T47D (cell line): ENCODE measurements around the gene MPV17L.
"Not testable (repeated sequence)": the region's sequence is repeated elsewhere in the genome, so short reads cannot be mapped to it uniquely, and the experiment has no call there.

Experiments used
- DNase-seq, 2 experiments: peaks; one replicate each; pipeline versions ENCODE4 v3.0.0 to v3.0.0-alpha.2; 2011 to 2012; ENCODE audit warnings: low read depth in 1 of 2, low spot score in 1 of 2
- JUND ChIP-seq: IDR thresholded peaks from 2 replicates; pipeline ENCODE4 v1.6.1; 2012; ENCODE audit warnings: low read depth
- in situ Hi-C: cut with HindIII; loops from 2 replicates; pipeline ENCODE4 v1.10.0; 2016; ENCODE audit warnings: low sequenced_read_pairs, low pct_unique_long_range_greater_than_20kb

The MPV17L gene

GRCh38 chr16:15445450-15445849, 49.9 kb downstream of the MPV17L start:
- TF ChIP-seq JUND, result no peak
- in situ Hi-C loops, result no loop called here
- no peak for DNase-seq

- DNase-seq, result no peak
- in situ Hi-C loops, result no loop called here
- TF ChIP-seq JUND, result no peak
Observed at GRCh38 chr16:15446901-15447300, 51.3 kb downstream of the MPV17L start.

GRCh38 chr16:15450624-15451023, 55.1 kb downstream of the MPV17L start:
- in situ Hi-C loops, result no loop called here
- no peak for TF ChIP-seq JUND
- no peak for DNase-seq

GRCh38 chr16:15451098-15451731, 55.7 kb downstream of the MPV17L start:
- no peak for DNase-seq
- no peak for TF ChIP-seq JUND
- in situ Hi-C loops, result no loop called here

GRCh38 chr16:15452246-15452855, 56.8 kb downstream of the MPV17L start:
- no peak for TF ChIP-seq JUND
- in situ Hi-C loops, result no loop called here
- DNase-seq, result no peak

GRCh38 chr16:15453296-15453695, 57.7 kb downstream of the MPV17L start:
- in situ Hi-C loops, DNase-seq: not testable (repeated sequence)

GRCh38 chr16:15454933-15455332, 59.4 kb downstream of the MPV17L start:
- DNase-seq, in situ Hi-C loops: not testable (repeated sequence)

GRCh38 chr16:15457400-15457799, 61.8 kb downstream of the MPV17L start:
- no peak for TF ChIP-seq JUND
- in situ Hi-C loops, result no loop called here
- no peak for DNase-seq

GRCh38 chr16:15457958-15458357, 62.4 kb downstream of the MPV17L start:
- in situ Hi-C loops, result no loop called here
- no peak for TF ChIP-seq JUND
- peak in 1 of 2 experiments; percentile 36 for DNase-seq

- TF ChIP-seq JUND, result no peak
- no peak for DNase-seq
- in situ Hi-C loops, result no loop called here
Observed at GRCh38 chr16:15459791-15460190, 64.2 kb downstream of the MPV17L start.

- in situ Hi-C loops, result no loop called here
- no peak for TF ChIP-seq JUND
Observed at GRCh38 chr16:15460601-15461000, 65.0 kb downstream of the MPV17L start.

GRCh38 chr16:15461376-15461775, 65.8 kb downstream of the MPV17L start:
- in situ Hi-C loops, result no loop called here
- no peak for DNase-seq
- no peak for TF ChIP-seq JUND

More at GRCh38 chr16:15460601-15461000, 65.0 kb downstream of the MPV17L start:
- no peak for DNase-seq
